HCT116 (cell line): ENCODE measurements around the gene PNKP. TPM values are rescaled to one million over a fixed set of nuclear protein-coding genes. Genes with fewer than 3 reads are reported as not detected.
A peak's percentile ranks its signal among the peaks of the same experiment; 100 is the strongest.

Experiments
- ATAC-seq: fragments of 200-7000 bp; cut with Tn5 transposase; 2 replicates; pipeline ENCODE4 v1.9.1; 2020; ENCODE audit warnings: mild to moderate bottlenecking, moderate library complexity
- BruUV-seq: library from RNA; stranded (reverse); fragments of 400-500 nt; replicated peaks from 2 replicates; lab custom pipeline; 2021; lab: Mats Ljungman, UMichigan
- CTCF ChIA-PET: fragments of 300-600 bp; sonication (Branson Sonifier 250); formaldehyde crosslinking; loops from one replicate; lab custom pipeline; 2021; ENCODE audit warnings: antibody characterized with exemption; lab: Charles Lee
- POLR2A ChIA-PET: fragments of 300-600, 350-600 bp; sonication (Branson Sonifier 250); formaldehyde crosslinking; loops from one replicate; lab custom pipeline; 2021; ENCODE audit warnings: antibody characterized with exemption; lab: Charles Lee
- RAD21 ChIA-PET, 2 experiments: fragments of 300-600 bp; sonication (Branson Sonifier 250); formaldehyde crosslinking; loops; one replicate each; lab custom pipeline; 2023; ENCODE audit warnings: low total read pairs in 2 of 2; ENCODE audit not compliant: uncharacterized antibody in 2 of 2, unreplicated experiment in 2 of 2, low non-redundant PET in 1 of 2; lab: Charles Lee
- DNase-seq: peaks from one replicate; pipeline ENCODE4 v3.0.0-alpha.2; 2010; ENCODE audit warnings: low read depth, low spot score
- H2AFZ ChIP-seq: fragments of 200-600 bp; shearing (Covaris generic), sonication (generic); 2 replicates; pipeline ENCODE4 v1.6.1; 2017; ENCODE audit warnings: low read depth, mixed run types, mixed read lengths, antibody characterized with exemption, low read length; ENCODE audit not compliant: poor library complexity, severe bottlenecking
- H3K27ac ChIP-seq: 2 replicates; pipeline ENCODE4 v1.5.1; 2012; ENCODE audit warnings: low read depth, low read length
- H3K27me3 ChIP-seq: fragments of 200-600 bp; sonication (generic); 2 replicates; pipeline ENCODE4 v1.6.1; 2016; ENCODE audit warnings: mixed run types, low read length, mixed read lengths; ENCODE audit not compliant: insufficient read depth
- H3K36me3 ChIP-seq, 2 experiments: fragments of 200-500 bp in 1 of 2; fragments of 200-600 bp in 1 of 2; sonication (Bioruptor generic) in 1 of 2; sonication (generic) in 1 of 2; 2 replicates each; pipeline versions ENCODE4 v1.5.1 to v1.6.1; 2014 to 2016; ENCODE audit warnings: low read length in 2 of 2, inconsistent platforms in 1 of 2, mixed read lengths in 1 of 2, mixed run types in 1 of 2; ENCODE audit not compliant: insufficient read depth in 2 of 2, control insufficient read depth in 1 of 2
- H3K4me1 ChIP-seq, 2 experiments: fragments of 200-600 bp in 1 of 2; sonication (generic) in 1 of 2; 2 replicates each; pipeline versions ENCODE4 v1.5.1 to v1.6.1; 2012 to 2017; ENCODE audit warnings: low read length in 2 of 2, inconsistent platforms in 1 of 2, mild to moderate bottlenecking in 1 of 2, mixed read lengths in 1 of 2, mixed run types in 1 of 2, moderate library complexity in 1 of 2; ENCODE audit not compliant: insufficient read depth in 2 of 2, control insufficient read depth in 1 of 2
- H3K4me2 ChIP-seq: fragments of 200-600 bp; sonication (generic); 2 replicates; pipeline ENCODE4 v1.6.1; 2017; ENCODE audit warnings: mixed run types, low read length, mixed read lengths
- H3K4me3 ChIP-seq, 2 experiments: fragments of 200-600 bp in 1 of 2; sonication (generic) in 1 of 2; replicated peaks in 1 of 2; 2 replicates each; pipeline ENCODE4 v1.5.1; 2011 to 2016; ENCODE audit warnings: low read length in 2 of 2, control low read depth in 1 of 2, low read depth in 1 of 2, mild to moderate bottlenecking in 1 of 2, mixed read lengths in 1 of 2, mixed run types in 1 of 2
- H3K79me2 ChIP-seq: fragments of 200-600 bp; sonication (generic); 2 replicates; pipeline ENCODE4 v1.6.1; 2017; ENCODE audit warnings: mild to moderate bottlenecking, mixed run types, low read length, moderate library complexity, mixed read lengths; ENCODE audit not compliant: insufficient read depth
- H3K9ac ChIP-seq: fragments of 200-600 bp; sonication (generic); 2 replicates; pipeline ENCODE4 v1.6.1; 2016; ENCODE audit warnings: low read length, mixed read lengths
- H3K9me2 ChIP-seq: fragments of 200-600 bp; sonication (generic), shearing (Covaris generic); 2 replicates; pipeline ENCODE4 v1.6.1; 2017; ENCODE audit warnings: mixed run types, mild to moderate bottlenecking, moderate library complexity; ENCODE audit not compliant: insufficient read depth
- H3K9me3 ChIP-seq, 2 experiments: fragments of 200-500 bp in 1 of 2; fragments of 200-600 bp in 1 of 2; sonication (Bioruptor generic) in 1 of 2; sonication (generic) in 1 of 2; 2 replicates each; pipeline ENCODE4 v1.6.1; 2014 to 2017; ENCODE audit warnings: low read length in 2 of 2, mixed read lengths in 2 of 2, inconsistent platforms in 1 of 2, low read depth in 1 of 2, mild to moderate bottlenecking in 1 of 2, mixed run types in 1 of 2, moderate library complexity in 1 of 2; ENCODE audit not compliant: control insufficient read depth in 1 of 2, insufficient read depth in 1 of 2
- H4K20me1 ChIP-seq: fragments of 200-600 bp; sonication (generic), shearing (Covaris generic); 2 replicates; pipeline ENCODE4 v1.6.1; 2017; ENCODE audit warnings: mixed run types, mild to moderate bottlenecking, moderate library complexity; ENCODE audit not compliant: insufficient read depth
- ATF3 ChIP-seq: IDR thresholded peaks from 2 replicates; pipeline ENCODE4 v1.6.1; 2012
- CEBPB ChIP-seq: IDR thresholded peaks from 2 replicates; pipeline ENCODE4 v1.6.1; 2012; ENCODE audit warnings: low read depth
- EZH2 ChIP-seq: fragments of 200-600 bp; sonication (generic); IDR thresholded peaks from 2 replicates; pipeline ENCODE4 v1.6.1; 2017; ENCODE audit warnings: antibody characterized with exemption, mixed run types
- FOSL1 ChIP-seq: IDR thresholded peaks from 2 replicates; pipeline ENCODE4 v1.6.1; 2012; ENCODE audit warnings: low read depth
- JUND ChIP-seq: IDR thresholded peaks from 2 replicates; pipeline ENCODE4 v1.6.1; 2012
- POLR2A ChIP-seq: IDR thresholded peaks from 2 replicates; pipeline ENCODE4 v1.7.0; 2011; ENCODE audit warnings: borderline replicate concordance; ENCODE audit not compliant: insufficient read depth, insufficient read length; ENCODE audit errors: extremely low read depth
- POLR2AphosphoS5 ChIP-seq: IDR thresholded peaks from 2 replicates; pipeline ENCODE4 v1.6.1; 2011; ENCODE audit warnings: mild to moderate bottlenecking, low read depth, low read length, moderate library complexity
- RAD21 ChIP-seq: IDR thresholded peaks from 2 replicates; pipeline ENCODE4 v1.6.1; 2012; ENCODE audit warnings: low read depth, mild to moderate bottlenecking
- REST ChIP-seq: IDR thresholded peaks from 2 replicates; pipeline ENCODE4 v1.6.1; 2012; ENCODE audit warnings: low read depth
- SIN3A ChIP-seq: IDR thresholded peaks from 2 replicates; pipeline ENCODE4 v1.6.1; 2012; ENCODE audit warnings: low read depth
- SP1 ChIP-seq: IDR thresholded peaks from 2 replicates; pipeline ENCODE4 v1.6.1; 2012; ENCODE audit warnings: low read depth
- SRF ChIP-seq: IDR thresholded peaks from 2 replicates; pipeline ENCODE4 v1.6.1; 2012; ENCODE audit warnings: low read depth
- TCF7L2 ChIP-seq: IDR thresholded peaks from 2 replicates; pipeline ENCODE4 v1.7.0; 2011; ENCODE audit warnings: borderline replicate concordance, inconsistent platforms; ENCODE audit not compliant: insufficient read depth, insufficient read length; ENCODE audit errors: extremely low read depth
- YY1 ChIP-seq: IDR thresholded peaks from 2 replicates; pipeline ENCODE4 v1.6.1; 2011; ENCODE audit warnings: low read length, low read depth, moderate library complexity, mild to moderate bottlenecking; ENCODE audit not compliant: insufficient replicate concordance; ENCODE audit errors: extremely low read depth
- ZBTB33 ChIP-seq: IDR thresholded peaks from 2 replicates; pipeline ENCODE4 v1.6.1; 2011; ENCODE audit warnings: mild to moderate bottlenecking, low read length, moderate library complexity; ENCODE audit not compliant: insufficient replicate concordance; ENCODE audit errors: extremely low read depth
- ZFX ChIP-seq: fragments of 450-650 bp; IDR thresholded peaks from 2 replicates; pipeline ENCODE4 v1.6.1; 2017
- intact Hi-C: fragments of 100-400 bp; cut with micrococcal nuclease; formaldehyde crosslinking; loops from 2 replicates; pipeline ENCODE4 v1.10.0; 2022
- total RNA-seq: library from RNA; stranded (reverse); gene quantifications from one replicate; pipeline ENCODE4 v1.2.1, GENCODE V29; 2021; ENCODE audit not compliant: unreplicated experiment

PNKP gene
- total RNA-seq, 1 experiment from 2014 or later: 129 TPM

GRCh38 chr19:49877020-49877878, 9.9 kb upstream of the PNKP start, which contains the start of the genes AKT1S1 and TBC1D17:
TSS of gene AKT1S1 (minus strand) at chr19:49877355. CDS start at chr19:49873295, 4,060 bp downstream.
TSS of gene TBC1D17 (plus strand) at chr19:49877702. CDS start at chr19:49877724, 22 bp downstream.
- CTCF ChIA-PET: no interaction called here
- TF ChIP-seq SRF (no peak), CEBPB (no peak), TCF7L2 (peak; percentile 54), JUND (no peak), YY1 (peak; percentile 94), RAD21 (no peak), FOSL1 (no peak), ZFX (peak; percentile 81), REST (no peak), ZBTB33 (peak; percentile 82), SIN3A (no peak), ATF3 (no peak), POLR2AphosphoS5 (peak; percentile 73), EZH2 (no peak), SP1 (no peak), POLR2A (peak; percentile 26)
- peaks cover 2 to 8% of the 10 kb centered on the region in 2 experiments; a peak in 2 of 4 replicates for H3K36me3 ChIP-seq
- H3K4me2 ChIP-seq: peak within 1 kb of the TSS; percentile 99
- BruUV-seq: no TSS peak
- H3K9me2 ChIP-seq: no peaks in the 10 kb centered on the region
- no peaks in the 10 kb centered on the region for H3K27me3 ChIP-seq
- peak within 1 kb of the TSS; percentile 79 to 89 for H3K4me3 ChIP-seq
- no peaks in the 10 kb centered on the region for H4K20me1 ChIP-seq
- H3K9me3 ChIP-seq: no peaks in the 10 kb centered on the region
- DNase-seq (peak; percentile 100), ATAC-seq (peak; percentile 73)
- H3K4me1 ChIP-seq: peaks cover 11 to 28% of the 10 kb centered on the region in 2 experiments
- H3K9ac ChIP-seq: peak within 1 kb of the TSS; percentile 93
- H3K27ac ChIP-seq: peak within 1 kb of the TSS; percentile 98
- POLR2A ChIA-PET: interaction anchor here (0.8 to 2.1 kb wide), 7 partner anchors 8 to 159 kb away, joined by 3 to 6 read pairs (median 4); no protein-coding TSS in a partner anchor
- H3K79me2 ChIP-seq: peaks cover 32% of the 10 kb centered on the region
- intact Hi-C loops: loop anchor here (1.0 kb wide), 1 partner anchor 8 kb away; no protein-coding TSS in a partner anchor
- RAD21 ChIA-PET: no interaction called here
- peak within 1 kb of the TSS; percentile 76 for H2AFZ ChIP-seq
